AG09309 (cell line): ENCODE results near the gene B4GALT4.

Experiments used
- DNase-seq: peaks from one replicate; pipeline ENCODE4 v3.0.0-alpha.2; 2010; ENCODE audit warnings: low read depth
- H3K4me3 ChIP-seq: 2 replicates; pipeline ENCODE4 v1.5.1; 2011; ENCODE audit warnings: mild to moderate bottlenecking, low read depth, low read length, moderate library complexity; ENCODE audit not compliant: control insufficient read depth
- CTCF ChIP-seq: IDR thresholded peaks from 2 replicates; pipeline ENCODE4 v1.5.1; 2011; ENCODE audit warnings: mild to moderate bottlenecking, low read depth, low read length, inconsistent platforms; ENCODE audit not compliant: insufficient read depth, control insufficient read depth; ENCODE audit errors: missing control alignments

Gene B4GALT4

GRCh38 chr3:119206611-119207511 is 33.8 kb downstream of the B4GALT4 start:
- peak; percentile 3 for TF ChIP-seq CTCF
- DNase-seq = no peak

GRCh38 chr3:119205685-119206084 is 35.0 kb downstream of the B4GALT4 start:
- no peak overlapping the region for H3K4me3 ChIP-seq
- no peak for TF ChIP-seq CTCF
- no peak for DNase-seq

More at GRCh38 chr3:119206611-119207511, 33.8 kb downstream of the B4GALT4 start:
- H3K4me3 ChIP-seq = no peak overlapping the region

- no peak overlapping the region for H3K4me3 ChIP-seq
- TF ChIP-seq CTCF = no peak
- DNase-seq = no peak
Observed at GRCh38 chr3:119205209-119205608, 35.5 kb downstream of the B4GALT4 start.

GRCh38 chr3:119195911-119196310 is 44.8 kb downstream of the B4GALT4 start:
- TF ChIP-seq CTCF = no peak
- DNase-seq = no peak

GRCh38 chr3:119195151-119195476 is 45.6 kb downstream of the B4GALT4 start:
- DNase-seq = no peak
- H3K4me3 ChIP-seq = no peak overlapping the region
- TF ChIP-seq CTCF = no peak

More at GRCh38 chr3:119195911-119196310, 44.8 kb downstream of the B4GALT4 start:
- no peak overlapping the region for H3K4me3 ChIP-seq

- no peak for DNase-seq
- H3K4me3 ChIP-seq = no peak overlapping the region
- no peak for TF ChIP-seq CTCF
Observed at GRCh38 chr3:119194237-119195150, 46.2 kb downstream of the B4GALT4 start.
